ENCODE data around the gene SMIM1. TPM values are rescaled to one million over a fixed set of nuclear protein-coding genes. Genes with fewer than 3 reads are reported as not detected.

SMIM1 gene, protein sequence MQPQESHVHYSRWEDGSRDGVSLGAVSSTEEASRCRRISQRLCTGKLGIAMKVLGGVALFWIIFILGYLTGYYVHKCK
- total RNA-seq: 5.7 TPM

DNA sequence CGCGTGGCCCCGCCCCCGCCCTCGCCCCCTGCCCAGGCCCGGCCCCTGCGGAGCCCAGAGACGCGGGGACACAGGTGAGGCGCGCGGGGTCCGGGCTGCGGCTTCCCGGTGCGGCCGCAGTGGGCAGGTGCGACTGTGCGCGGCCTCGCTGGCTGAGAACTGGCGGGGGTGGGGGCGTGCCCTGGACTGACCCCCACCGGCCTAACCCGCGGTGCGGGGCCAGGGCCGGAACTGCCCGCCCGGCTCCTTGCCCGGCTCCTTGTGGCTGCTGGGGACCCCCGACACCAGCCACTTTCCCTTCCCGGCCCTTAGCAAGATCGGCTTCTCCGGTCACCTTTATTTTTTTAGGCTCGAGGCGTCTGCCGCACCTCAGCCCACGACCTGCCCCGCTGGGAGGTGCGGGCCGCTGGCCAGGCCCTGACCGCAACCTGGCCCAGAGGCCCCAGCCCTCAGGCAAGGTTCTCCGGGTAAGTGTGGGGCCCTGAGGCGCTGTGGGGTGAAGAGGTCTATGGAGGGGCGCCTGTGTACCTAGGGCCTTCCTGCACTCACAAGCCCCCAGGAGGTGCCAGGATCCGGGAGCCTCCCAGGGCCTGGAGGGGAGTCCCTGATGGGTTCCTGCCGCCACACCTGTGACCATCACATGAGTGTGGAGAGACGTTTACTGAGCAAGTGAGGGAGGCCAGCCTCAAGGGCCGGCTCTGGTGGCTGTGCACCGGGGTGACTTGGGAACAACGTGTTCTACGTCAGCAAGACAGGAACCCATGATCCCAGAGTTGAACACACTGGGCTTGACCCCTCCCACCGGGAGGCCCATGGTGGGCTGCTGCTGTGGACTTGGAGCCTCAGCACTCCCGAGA lies at the start of gene SMIM1:
Gene SMIM1, plus strand, starts transcription at position 35 of the 857 bp plus-strand sequence. CDS start 2,625 bp downstream, outside the sequence.
- DNase-seq: peak; percentile 37

DNA sequence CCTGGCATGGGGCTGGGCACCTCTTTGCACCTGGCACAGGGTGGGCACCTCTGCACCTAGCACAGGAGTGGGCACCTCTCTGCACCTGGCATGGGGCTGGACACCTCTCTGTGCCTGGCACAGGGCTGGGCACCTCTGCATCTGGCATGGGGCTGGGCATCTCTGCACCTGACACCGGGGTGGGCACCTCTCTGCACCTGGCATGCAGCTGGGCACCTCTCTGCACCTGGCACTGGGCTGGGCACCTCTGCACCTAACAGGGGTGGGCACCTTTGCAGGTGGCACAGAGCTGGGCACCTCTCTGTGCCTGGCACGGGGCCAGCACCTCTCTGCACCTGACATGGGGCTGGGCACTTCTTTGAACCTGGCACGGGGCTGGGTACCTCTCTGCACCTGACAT lies 49.7 kb upstream of the SMIM1 start:
- DNase-seq: no peak

DNA sequence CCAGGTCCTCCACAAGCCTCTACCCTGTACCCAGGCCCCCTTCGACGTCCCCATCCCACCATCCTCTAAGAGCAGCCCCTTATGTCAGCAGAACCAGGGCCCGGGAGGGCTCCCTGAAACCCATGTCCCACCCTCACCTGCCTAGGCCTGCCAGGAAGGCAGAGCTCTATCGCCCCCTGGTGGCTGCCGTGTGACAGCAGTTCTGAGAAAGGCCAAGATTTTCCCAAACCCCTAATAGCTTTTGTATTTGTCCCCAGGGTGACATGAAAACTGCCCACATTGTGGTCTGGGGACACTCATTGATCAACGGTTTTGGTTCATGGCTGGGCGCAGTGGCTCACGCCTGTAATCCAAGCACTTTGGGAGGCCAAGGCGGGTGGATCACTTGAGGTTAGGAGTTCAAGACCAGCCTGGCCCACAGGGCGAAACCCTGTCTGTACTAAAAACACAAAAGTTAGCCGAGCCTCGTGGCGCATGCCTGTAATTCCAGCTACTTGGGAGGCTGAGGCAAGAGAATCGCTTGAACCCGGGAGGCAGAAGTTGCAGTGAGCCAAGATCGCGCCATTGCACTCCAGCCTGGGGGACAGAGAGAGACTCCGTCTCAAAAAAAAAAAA lies 48.0 kb upstream of the SMIM1 start:
- DNase-seq: peak; percentile 86

DNA sequence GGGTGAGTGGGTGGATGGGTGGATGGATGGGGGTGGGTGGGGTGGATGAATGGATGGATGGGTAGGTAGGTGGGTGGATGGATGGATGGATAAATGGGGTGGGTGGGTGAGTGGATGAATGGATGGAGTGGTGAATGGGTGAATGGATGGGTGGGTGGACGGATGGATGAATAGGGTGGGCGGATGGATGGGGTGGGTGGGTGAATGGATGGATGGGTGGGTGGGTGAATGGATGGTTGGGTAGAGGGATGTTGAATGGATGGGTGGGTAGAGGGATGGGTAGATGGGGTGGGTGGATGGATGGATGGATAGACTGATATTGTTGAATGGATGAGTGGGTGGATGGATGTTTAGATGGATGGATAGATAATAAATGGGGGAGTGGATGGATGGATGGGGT lies 47.2 kb upstream of the SMIM1 start:
- DNase-seq: no peak

DNA sequence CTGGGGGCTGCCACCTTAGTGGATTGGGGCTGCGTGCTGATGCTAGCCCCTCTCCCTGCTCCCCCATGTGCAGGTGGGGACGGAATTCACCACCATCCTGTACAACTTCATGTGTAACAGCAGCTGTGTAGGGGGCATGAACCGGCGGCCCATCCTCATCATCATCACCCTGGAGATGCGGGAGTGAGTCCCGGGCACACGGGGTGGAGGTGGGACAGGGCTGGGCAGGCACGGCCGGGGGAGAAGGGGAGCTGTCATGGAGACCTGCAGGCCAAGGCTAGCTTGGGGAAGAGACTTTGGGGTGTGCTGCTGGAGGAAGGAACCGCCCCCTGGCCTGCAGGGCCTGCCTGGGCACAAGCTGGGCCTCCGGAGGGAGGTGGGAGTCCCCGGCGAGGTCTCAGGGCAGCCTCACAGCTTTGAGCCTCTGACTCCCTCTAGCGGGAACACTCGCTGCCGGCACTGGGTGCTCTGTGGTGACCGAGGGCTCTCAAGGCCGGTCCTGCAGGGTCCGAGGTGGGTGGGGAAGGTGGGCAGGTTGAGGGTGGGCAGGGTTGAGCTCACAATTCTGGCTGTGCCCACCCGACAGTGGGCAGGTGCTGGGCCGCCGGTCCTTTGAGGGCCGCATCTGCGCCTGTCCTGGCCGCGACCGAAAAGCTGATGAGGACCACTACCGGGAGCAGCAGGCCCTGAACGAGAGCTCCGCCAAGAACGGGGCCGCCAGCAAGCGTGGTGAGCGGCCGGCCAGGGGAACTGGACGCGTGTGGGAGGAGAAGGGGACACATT lies 45.3 kb upstream of the SMIM1 start:
- peak; percentile 37 for DNase-seq

DNA sequence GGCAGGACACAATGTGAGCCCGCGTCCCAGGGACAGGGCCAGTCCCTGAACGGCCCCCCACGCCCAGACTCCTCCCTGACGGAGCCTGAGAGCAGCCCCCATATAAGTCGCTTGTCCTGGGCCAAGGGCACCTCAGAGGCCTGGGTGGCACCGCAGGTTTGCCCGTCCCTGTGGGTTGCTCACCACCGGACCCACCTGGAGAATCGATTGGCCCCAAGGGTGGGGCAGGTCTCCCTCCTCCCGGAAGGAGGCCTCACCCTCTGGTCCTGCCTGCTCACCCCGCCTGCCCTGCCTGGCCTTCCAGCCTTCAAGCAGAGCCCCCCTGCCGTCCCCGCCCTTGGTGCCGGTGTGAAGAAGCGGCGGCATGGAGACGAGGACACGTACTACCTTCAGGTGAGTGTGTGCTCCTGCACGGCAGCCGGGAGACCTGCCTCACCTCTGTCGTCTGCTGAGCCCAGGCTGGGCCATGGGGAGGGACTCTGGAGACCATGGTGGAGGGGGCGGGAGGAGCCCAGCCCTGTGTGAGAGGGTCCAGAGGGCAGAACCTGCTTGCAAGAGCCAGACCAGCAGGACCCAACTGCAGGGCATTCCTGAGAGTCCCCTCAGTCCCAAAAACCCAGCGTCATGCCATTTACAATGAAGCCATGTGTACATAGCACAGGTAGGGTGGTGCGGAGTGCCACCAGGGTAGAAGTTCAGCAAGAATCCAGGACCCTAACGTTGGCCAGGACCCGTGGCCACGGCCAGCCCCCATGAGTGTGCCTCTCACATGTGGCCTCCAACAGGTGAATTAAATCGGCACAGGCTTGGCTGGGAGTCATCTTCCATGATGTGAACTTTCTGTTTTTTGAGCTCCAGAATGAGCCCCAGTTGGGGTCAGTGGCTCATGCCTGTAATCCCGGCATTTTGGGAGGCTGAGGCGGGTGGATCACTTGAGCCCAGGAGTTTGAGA lies 44.4 kb upstream of the SMIM1 start:
- DNase-seq: no peak

DNA sequence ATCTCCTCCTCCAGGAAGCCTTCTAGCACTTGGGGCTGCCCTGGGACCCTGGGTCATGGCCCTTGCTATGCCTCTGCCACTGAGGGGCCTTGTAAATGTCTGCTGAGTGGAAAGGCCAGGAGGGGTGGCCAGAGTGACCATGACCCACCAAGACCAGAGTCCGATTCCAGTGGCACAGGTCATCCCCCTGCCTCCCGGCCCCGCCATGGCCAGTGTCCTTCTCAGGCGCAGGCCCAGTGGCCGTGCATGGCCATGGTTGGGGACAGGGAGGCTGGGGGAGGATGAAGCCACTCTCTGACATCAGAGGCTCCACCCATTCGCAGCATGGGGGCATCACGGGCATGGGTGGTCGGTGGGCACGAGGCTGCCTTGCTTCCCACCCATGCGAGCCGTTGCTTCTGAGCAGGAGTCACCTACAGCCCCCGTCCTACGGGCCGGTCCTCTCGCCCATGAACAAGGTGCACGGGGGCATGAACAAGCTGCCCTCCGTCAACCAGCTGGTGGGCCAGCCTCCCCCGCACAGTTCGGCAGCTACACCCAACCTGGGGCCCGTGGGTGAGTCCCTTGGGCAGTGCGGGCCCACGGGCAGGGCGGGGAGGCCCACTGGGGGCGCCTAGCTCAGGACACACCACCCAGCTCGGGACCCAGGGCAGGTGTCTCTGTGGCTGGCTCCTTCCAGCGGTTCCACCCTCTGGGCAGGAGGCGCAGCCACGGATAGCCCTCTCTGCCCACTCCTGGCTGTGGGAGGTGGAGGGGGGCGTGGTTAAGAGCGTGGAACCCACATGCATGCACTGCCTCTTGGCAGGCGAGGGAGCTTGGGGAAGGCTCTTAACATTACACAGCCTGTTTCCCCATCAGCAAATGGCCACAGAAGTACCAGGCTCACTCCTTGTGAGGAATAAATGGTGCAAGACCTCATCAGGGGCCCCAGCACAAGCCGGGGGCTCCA lies 42.7 kb upstream of the SMIM1 start:
- DNase-seq: no peak

DNA sequence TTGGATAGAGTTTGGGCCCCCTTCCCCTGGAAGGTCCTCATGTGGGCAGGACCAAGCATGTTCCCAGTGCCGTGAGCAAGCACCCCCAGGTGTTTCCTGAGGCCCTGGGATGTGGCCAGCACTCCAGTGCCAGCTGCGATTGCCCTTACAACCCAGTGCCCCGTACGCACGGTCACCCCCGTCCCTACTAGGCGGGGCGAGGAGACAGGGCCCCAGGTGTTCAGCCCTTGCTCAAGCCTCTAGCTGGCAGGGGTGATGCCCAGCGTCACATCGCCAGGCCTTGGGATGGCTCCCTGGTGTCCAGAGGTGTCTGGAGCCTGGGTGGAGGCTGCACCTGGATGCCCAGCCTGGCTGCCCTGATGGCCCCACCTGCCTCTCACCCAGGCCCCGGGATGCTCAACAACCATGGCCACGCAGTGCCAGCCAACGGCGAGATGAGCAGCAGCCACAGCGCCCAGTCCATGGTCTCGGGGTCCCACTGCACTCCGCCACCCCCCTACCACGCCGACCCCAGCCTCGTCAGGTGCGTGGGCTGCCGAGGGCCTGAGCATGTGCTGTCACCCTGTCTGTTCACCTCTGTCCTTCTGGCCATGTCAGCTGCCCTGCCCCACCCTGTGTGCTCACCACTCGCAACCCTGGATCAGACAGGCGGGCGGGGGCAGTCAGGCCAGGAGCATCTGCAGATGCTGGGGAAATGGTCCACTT lies 41.9 kb upstream of the SMIM1 start:
- DNase-seq: no peak

DNA sequence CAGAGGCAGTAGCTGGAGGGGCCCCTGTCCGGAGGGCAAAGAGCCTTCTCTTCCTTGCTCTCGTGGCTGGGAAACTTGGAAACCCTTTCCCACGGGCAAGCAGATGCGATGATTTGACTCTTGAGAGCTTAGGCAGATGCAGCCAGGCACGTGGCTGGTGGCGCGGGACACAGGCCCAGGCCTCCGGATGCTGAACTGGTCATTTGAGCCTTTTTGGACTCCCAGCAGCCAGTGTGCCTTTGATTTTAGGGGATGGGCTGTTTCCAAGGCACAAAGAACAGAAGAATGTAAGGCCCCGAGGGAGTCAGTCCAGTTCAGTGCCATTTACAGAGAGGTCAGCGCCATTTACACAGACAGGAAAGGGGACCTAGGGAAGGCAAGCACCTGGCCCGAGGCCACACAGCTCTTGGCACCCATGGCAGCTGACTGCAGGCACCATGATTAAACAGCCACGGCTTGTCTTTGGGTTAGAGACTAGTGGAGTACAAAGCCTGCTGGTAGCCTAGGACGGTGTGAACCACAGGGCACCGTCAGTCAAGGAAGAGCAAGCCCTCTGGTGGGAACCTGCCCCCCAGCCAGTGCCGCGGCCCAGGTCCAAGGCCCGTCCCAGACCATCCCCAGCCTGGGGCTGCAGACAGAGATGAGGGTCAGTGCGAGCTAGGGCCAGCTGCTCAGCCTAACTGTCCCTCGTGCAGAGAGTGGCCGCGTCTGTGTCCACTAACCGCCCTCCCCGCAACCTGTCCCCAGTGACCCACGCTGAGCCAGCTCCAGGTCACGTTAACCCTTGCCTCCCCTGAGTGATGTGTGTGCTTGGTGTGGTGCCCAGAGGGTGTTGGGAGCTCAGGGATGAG lies 40.7 kb upstream of the SMIM1 start:
- no peak for DNase-seq

DNA sequence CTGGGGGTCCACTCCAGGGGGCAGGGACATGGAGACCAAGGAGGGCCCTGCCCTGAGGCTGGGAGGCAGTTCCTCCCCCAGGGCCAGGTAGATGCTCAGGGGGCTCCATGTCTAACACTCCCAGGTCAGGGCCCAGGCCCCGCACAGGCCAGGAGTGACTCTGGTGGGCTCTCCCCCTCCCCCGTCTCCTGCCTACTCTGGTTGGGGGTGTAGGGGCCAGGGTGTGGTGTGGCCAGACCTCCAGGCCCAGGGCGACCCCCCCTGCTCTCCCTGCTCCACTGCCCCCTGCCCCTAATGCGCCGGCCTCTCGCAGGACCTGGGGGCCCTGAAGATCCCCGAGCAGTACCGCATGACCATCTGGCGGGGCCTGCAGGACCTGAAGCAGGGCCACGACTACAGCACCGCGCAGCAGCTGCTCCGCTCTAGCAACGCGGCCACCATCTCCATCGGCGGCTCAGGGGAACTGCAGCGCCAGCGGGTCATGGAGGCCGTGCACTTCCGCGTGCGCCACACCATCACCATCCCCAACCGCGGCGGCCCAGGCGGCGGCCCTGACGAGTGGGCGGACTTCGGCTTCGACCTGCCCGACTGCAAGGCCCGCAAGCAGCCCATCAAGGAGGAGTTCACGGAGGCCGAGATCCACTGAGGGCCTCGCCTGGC lies 40.0 kb upstream of the SMIM1 start:
- DNase-seq: no peak

DNA sequence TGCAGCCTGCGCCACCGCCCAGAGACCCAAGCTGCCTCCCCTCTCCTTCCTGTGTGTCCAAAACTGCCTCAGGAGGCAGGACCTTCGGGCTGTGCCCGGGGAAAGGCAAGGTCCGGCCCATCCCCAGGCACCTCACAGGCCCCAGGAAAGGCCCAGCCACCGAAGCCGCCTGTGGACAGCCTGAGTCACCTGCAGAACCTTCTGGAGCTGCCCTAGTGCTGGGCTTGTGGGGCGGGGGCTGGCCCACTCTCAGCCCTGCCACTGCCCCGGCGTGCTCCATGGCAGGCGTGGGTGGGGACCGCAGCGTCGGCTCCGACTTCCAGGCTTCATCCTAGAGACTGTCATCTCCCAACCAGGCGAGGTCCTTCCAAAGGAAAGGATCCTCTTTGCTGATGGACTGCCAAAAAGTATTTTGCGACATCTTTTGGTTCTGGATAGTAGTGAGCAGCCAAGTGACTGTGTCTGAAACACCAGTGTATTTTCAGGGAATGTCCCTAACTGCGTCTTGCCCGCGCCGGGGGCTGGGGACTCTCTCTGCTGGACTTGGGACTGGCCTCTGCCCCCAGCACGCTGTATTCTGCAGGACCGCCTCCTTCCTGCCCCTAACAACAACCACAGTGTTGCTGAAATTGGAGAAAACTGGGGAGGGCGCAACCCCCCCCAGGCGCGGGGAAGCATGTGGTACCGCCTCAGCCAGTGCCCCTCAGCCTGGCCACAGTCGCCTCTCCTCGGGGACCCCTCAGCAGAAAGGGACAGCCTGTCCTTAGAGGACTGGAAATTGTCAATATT lies 39.3 kb upstream of the SMIM1 start:
- no peak for DNase-seq

DNA sequence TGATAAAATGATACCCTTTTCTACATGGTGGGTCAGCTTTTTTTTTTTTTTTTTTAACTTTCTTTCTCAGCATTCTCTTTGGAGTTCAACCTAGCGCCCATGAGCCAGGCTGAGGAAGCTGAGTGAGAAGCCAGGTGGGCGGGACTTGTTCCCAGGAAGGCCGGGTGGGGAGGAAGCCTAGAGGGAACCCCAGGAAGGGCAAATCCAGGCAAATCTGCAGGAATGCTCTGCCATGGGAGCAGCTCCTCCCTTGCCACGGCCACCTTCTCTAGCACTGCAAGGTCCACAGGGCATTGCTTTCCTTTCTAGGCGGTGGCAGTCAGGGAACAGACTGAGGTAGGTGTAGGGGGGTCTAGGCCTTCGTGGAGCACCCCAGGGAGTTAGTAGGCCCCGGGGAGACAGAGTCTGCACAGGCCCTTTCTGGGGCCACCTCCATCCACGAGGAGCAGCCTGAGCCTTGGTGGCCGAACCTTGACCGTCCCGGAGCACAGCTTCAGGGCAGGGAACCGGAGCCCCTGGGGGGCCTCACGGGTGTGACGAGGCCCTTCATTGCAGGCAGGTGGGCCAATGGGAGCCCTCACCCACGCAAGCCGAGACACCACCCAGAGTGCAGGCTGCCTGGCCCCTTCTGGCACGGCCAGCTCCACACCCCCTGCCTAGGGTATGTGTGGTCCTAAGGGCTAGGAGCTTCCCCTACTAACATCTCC lies 38.5 kb upstream of the SMIM1 start:
- no peak for DNase-seq

DNA sequence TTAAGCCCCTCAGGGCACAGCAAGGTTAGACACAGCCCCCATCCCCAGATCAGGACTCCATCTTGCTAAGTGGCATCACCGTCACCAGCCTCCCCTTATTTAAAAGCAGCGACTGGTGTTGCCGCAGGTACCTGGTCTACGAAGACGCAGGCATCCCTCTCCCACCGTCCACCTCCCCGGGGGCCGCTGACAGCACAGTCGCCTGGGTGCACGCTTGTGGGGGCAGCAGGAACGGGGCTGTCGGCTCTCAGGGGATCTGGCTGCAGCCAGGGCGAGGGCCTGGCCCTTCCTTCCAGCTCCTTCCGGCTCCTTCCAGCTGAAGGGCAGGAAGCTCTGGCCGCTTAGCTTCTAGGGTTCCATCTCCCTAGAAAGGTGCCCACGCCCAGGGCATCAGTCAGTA lies 37.9 kb upstream of the SMIM1 start:
- no peak for DNase-seq

DNA sequence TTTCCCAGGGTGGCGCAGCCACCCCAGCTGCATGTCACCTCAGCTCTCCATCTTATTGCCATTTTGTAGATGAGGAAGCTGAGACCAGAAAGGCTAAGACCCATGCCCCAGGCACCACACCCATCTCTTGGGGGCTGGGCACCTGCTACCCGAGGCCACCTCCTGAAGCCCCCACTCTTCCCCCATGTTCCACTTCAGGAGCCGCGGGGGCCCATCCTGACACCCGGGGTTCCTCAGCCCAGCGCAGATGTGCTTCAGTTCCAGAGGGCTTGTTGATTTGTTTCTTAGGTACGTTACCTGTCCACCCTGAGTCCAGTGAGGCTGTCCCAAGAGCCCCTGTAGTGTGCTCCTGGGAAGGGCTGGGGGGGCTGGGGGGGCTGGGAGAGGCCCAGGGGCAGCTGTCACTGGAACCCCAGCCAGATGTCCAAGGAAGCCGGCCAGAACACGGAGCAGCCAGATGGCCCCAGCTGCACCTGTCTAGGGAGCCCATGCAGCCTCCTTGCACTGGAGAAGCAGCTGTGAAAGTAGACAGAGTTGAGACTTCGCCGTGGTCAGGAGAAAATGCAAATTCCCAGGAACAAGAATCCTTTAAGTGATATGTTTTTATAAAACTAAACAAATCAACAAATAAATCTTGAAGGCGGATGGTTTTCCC lies 37.4 kb upstream of the SMIM1 start:
- peak; percentile 87 for DNase-seq

DNA sequence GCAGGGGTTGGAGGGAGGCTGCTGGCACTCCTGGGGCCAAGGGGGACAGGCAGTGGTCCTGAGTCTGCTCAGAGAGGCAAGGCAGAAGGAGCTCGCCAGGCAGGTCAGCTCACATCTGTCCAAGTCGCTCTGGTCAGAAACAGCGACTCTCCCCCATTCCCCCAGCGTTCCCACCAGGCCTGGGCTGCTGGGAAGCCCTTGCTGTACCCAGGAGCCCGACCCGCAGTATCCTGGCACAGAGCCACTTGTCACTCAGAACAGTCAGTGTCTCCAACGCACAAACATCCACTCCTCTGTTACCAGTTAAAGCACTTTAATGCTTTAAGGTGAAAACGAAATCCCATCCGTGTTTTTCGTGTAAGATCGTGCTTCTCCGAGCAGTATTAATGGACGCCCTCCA lies 36.9 kb upstream of the SMIM1 start:
- DNase-seq: peak; percentile 58

DNA sequence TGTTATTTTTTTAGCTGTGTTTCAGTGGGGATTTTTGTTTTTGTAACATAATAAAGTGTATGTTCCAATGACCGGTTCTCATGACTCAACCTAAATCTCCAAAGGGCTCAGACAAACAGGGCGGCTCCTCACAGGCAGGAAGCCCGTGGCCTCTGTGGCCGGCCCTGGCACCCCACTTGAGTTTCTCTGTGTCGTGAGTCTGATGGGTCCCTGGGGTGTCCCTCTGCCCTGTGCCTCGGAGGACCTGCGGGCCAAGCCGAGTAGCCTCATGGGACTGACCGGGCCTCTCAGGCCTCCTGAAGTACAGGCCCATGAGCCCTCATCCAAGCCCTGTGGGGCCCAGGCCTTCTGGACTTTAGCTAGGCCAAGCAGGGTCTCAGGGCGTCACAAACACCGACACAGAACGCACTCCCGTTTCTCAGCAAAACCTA lies 36.4 kb upstream of the SMIM1 start:
- DNase-seq: no peak

Data from tongue (tissue), 2 donors.